Neural progenitor cell (in vitro differentiated cells): ENCODE data around the gene SLX9. TPM values are rescaled to one million over a fixed set of nuclear protein-coding genes. Genes with fewer than 3 reads are reported as not detected.

Experiments used
- DNase-seq: peaks from one replicate; pipeline ENCODE4 v3.0.0-alpha.2; 2016; ENCODE audit warnings: low spot score
- H2AFZ ChIP-seq: fragments of 200-600 bp; sonication (generic); replicated peaks from 2 replicates; pipeline ENCODE4 v1.6.1; 2016; ENCODE audit warnings: antibody characterized with exemption
- H3F3A ChIP-seq: fragments of 200-600 bp; sonication (generic); 2 replicates; pipeline ENCODE4 v1.6.1; 2016; ENCODE audit warnings: antibody characterized with exemption, low read depth
- H3K27ac ChIP-seq: fragments of 200-600 bp; sonication (generic); 2 replicates; pipeline ENCODE4 v1.5.1; 2016; ENCODE audit warnings: mild to moderate bottlenecking
- H3K27me3 ChIP-seq: fragments of 200-600 bp; sonication (generic); 2 replicates; pipeline ENCODE4 v1.6.1; 2016; ENCODE audit warnings: mild to moderate bottlenecking, moderate library complexity
- H3K36me3 ChIP-seq: fragments of 200-600 bp; sonication (generic); 2 replicates; pipeline ENCODE4 v1.5.1; 2016
- H3K4me1 ChIP-seq: fragments of 200-600 bp; sonication (generic); 2 replicates; pipeline ENCODE4 v1.6.1; 2016; ENCODE audit warnings: mixed run types
- H3K4me2 ChIP-seq: fragments of 200-600 bp; sonication (generic); 2 replicates; pipeline ENCODE4 v1.6.1; 2016
- H3K4me3 ChIP-seq: fragments of 200-600 bp; sonication (generic); 2 replicates; pipeline ENCODE4 v1.5.1; 2016
- H3K79me2 ChIP-seq: fragments of 200-600 bp; sonication (generic); 2 replicates; pipeline ENCODE4 v1.6.1; 2016; ENCODE audit warnings: low read depth
- H3K9ac ChIP-seq: fragments of 200-600 bp; sonication (generic); 2 replicates; pipeline ENCODE4 v1.6.1; 2016
- H3K9me3 ChIP-seq: fragments of 200-600 bp; sonication (generic); 2 replicates; pipeline ENCODE4 v1.5.1; 2016; ENCODE audit warnings: low read depth
- H4K20me1 ChIP-seq: fragments of 200-600 bp; sonication (generic); 2 replicates; pipeline ENCODE4 v1.6.1; 2016; ENCODE audit warnings: low read depth
- H3K27ac Mint-ChIP-seq: 3 replicates; pipeline ENCODE4 v1.8.0; 2021; ENCODE audit warnings: mixed read lengths
- H3K27me3 Mint-ChIP-seq: 2 replicates; pipeline ENCODE4 v1.8.0; 2022; ENCODE audit warnings: low read depth, mild to moderate bottlenecking, inconsistent platforms, moderate library complexity, mixed read lengths; ENCODE audit not compliant: insufficient read depth
- H3K36me3 Mint-ChIP-seq: 3 replicates; pipeline ENCODE4 v1.8.0; 2021; ENCODE audit warnings: mixed read lengths
- H3K4me1 Mint-ChIP-seq: 3 replicates; pipeline ENCODE4 v1.8.0; 2021; ENCODE audit warnings: mixed read lengths
- H3K4me3 Mint-ChIP-seq: 3 replicates; pipeline ENCODE4 v1.8.0; 2021; ENCODE audit warnings: mild to moderate bottlenecking, moderate library complexity, mixed read lengths
- H3K9me3 Mint-ChIP-seq: 3 replicates; pipeline ENCODE4 v1.8.0; 2020; ENCODE audit warnings: mixed read lengths
- CTCF ChIP-seq: fragments of 200-600 bp; sonication (generic); IDR thresholded peaks from 2 replicates; pipeline ENCODE4 v1.5.1; 2017; ENCODE audit warnings: antibody characterized with exemption, mild to moderate bottlenecking
- EZH2 ChIP-seq: fragments of 200-600 bp; sonication (generic); IDR thresholded peaks from 2 replicates; pipeline ENCODE4 v1.6.1; 2017; ENCODE audit warnings: antibody characterized with exemption, mild to moderate bottlenecking, moderate library complexity
- EZH2phosphoT487 ChIP-seq: fragments of 200-600 bp; sonication (generic); IDR thresholded peaks from 2 replicates; pipeline ENCODE4 v1.6.1; 2017; ENCODE audit warnings: antibody characterized with exemption
- total RNA-seq: library from RNA; depleted of rRNA; stranded (reverse); fragments of >200 nt; gene quantifications from 2 replicates; pipeline ENCODE4 v1.2.3, GENCODE V29; 2015; ENCODE audit warnings: low replicate concordance

The SLX9 gene
- total RNA-seq, 1 donor from 2014 or later: 4.7 TPM

- Histone ChIP-seq H3K79me2 (no peaks in the 10 kb centered on the region), H3K27me3 (no peaks in the 10 kb centered on the region), H3K4me3 (no peak overlapping the region), H3K36me3 (no peaks in the 10 kb centered on the region), H2AFZ (no peak overlapping the region), H3F3A (peaks cover 8% of the 10 kb centered on the region), H3K4me1 (peaks cover 8% of the 10 kb centered on the region), H3K27ac (no peak overlapping the region), H4K20me1 (no peaks in the 10 kb centered on the region), H3K9ac (no peak overlapping the region), H3K9me3 (no peaks in the 10 kb centered on the region), H3K4me2 (no peak overlapping the region)
- peaks cover 6% of the 10 kb centered on the region for H3K9me3 Mint-ChIP-seq
- H3K36me3 Mint-ChIP-seq: no peaks in the 10 kb centered on the region
- peak overlapping the region; percentile 44 for H3K27ac Mint-ChIP-seq
- TF ChIP-seq EZH2: no peak
- TF ChIP-seq CTCF: no peak
- TF ChIP-seq EZH2phosphoT487: no peak
- H3K4me1 Mint-ChIP-seq: peaks cover 8% of the 10 kb centered on the region
- DNase-seq: no peak
- peaks cover 3% of the 10 kb centered on the region for H3K27me3 Mint-ChIP-seq
- H3K4me3 Mint-ChIP-seq: no peak overlapping the region
Observed at GRCh38 chr21:45000637-45001133, 60.9 kb downstream of the SLX9 start.

DNA sequence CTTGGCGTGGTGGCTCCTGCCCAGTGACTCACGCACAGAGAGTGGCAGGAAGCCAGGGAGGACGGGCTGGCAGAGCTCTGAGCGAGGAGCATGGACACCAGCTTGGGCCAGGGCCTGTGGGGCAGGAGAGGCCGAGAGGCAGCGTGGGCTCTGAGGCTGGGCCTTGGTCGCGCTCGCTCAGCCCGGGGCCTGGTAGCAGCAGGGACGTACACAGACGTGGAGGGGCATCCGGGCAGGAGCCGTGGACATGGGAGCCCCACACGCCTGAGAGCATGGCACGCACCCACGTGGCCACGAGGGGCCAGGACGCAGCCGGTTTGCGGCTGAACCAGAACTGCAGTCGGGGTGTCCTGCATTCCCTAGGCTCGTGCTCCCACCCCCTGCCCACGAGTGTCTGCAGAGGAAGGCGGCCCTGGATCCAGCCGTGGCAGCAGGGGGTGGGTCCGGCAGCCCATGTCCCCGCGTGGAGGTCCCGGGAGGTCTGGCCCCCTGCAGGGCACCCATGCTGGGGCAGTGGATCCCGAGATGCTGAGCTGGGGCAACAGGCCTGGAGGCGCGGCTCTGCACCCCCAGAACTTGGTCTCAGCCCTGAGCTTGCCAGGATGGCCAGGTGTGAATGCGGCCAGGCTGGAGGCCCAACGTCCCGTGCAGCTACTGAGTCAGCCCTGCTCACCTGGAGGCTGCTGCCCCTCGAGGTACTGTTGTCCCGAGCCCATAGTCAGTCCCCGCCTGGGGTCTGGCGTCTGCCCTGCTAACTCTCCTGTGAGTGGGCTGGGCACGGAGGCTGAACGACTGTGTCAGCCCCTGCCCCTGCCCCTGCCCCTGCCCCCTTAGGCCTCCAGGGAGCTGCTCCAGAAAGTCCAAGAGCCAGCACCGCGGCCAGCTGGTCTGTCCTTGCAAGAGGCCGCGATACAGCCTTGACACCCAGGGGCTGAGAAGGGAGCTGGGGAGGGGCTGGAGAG is 61.6 kb downstream of the SLX9 start:
- H3K27ac Mint-ChIP-seq: no peak overlapping the region
- Histone ChIP-seq H3K27me3 (no peaks in the 10 kb centered on the region), H3K4me1 (peaks cover 13% of the 10 kb centered on the region), H3K9me3 (no peaks in the 10 kb centered on the region), H3K4me3 (no peak overlapping the region), H3K36me3 (no peaks in the 10 kb centered on the region), H3K27ac (no peak overlapping the region), H3F3A (peaks cover 8% of the 10 kb centered on the region), H2AFZ (no peak overlapping the region), H3K9ac (no peak overlapping the region), H3K4me2 (no peak overlapping the region), H4K20me1 (no peaks in the 10 kb centered on the region), H3K79me2 (no peaks in the 10 kb centered on the region)
- H3K4me3 Mint-ChIP-seq: no peak overlapping the region
- DNase-seq: no peak
- H3K27me3 Mint-ChIP-seq: peaks cover 3% of the 10 kb centered on the region
- H3K4me1 Mint-ChIP-seq: peaks cover 8% of the 10 kb centered on the region
- TF ChIP-seq EZH2 (no peak), CTCF (no peak), EZH2phosphoT487 (no peak)
- H3K9me3 Mint-ChIP-seq: peaks cover 12% of the 10 kb centered on the region
- H3K36me3 Mint-ChIP-seq: no peaks in the 10 kb centered on the region

DNA sequence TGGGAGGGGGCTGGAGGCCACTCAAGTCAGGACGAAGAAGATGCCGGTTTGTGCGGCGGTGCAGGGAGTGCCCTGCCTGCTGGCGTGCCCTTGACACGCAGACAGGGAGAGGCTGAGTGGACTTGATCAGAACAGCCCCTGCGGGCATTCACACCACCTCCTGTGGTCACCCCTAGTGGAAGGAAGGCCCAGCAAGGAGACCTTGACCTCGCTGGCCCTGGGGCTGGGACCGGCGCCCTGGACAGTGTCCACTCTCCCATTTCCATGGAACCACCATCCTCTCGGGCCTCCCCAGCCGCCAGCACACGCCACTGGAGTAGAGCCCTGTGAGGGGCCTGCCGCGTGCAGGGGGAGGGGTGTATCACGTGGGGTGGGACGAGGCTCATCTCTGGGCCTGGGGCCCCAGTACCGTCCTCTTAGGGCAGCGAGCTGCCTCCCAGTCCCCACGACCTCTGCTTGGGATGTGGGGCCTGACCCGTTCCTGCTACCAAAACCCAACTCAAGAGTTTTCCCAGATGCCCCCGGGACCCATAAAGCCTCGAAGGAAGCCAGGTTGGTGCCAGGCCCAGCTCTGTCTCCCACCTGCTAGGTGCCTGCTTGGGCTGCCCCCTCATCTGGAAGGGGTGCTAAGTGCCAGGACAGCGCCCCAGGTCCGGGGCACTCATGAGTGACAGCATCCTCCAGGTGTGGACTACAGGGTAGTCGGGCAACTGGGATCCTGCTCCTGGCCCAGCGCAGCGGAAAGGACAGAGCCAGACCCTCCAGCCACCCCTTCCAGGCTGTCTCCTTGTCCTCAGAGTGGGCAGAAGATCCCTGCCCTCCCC is 62.8 kb downstream of the SLX9 start:
- Histone ChIP-seq H3K79me2 (no peaks in the 10 kb centered on the region), H3K4me1 (peaks cover 21% of the 10 kb centered on the region), H3K9ac (no peak overlapping the region), H3K4me3 (no peak overlapping the region), H3K27ac (no peak overlapping the region), H3K9me3 (no peaks in the 10 kb centered on the region), H4K20me1 (no peaks in the 10 kb centered on the region), H3K36me3 (no peaks in the 10 kb centered on the region), H3K4me2 (peak overlapping the region; percentile 25), H3F3A (peaks cover 8% of the 10 kb centered on the region), H3K27me3 (no peaks in the 10 kb centered on the region), H2AFZ (no peak overlapping the region)
- H3K4me1 Mint-ChIP-seq: peaks cover 14% of the 10 kb centered on the region
- TF ChIP-seq EZH2phosphoT487 (no peak), CTCF (no peak), EZH2 (no peak)
- peaks cover 15% of the 10 kb centered on the region for H3K9me3 Mint-ChIP-seq
- no peak for DNase-seq
- no peak overlapping the region for H3K4me3 Mint-ChIP-seq
- H3K36me3 Mint-ChIP-seq: no peaks in the 10 kb centered on the region
- peak overlapping the region; percentile 85 for H3K27ac Mint-ChIP-seq
- no peaks in the 10 kb centered on the region for H3K27me3 Mint-ChIP-seq
